ACHN (cell line): ENCODE data around the gene CRYBG1.

Source experiments
- DNase-seq: peaks from one replicate; pipeline ENCODE4 v3.0.0-alpha.2; 2015
- in situ Hi-C: cut with HindIII; loops from 2 replicates; pipeline ENCODE4 v1.10.0; 2017; ENCODE audit warnings: low sequenced_read_pairs, low pct_ligation_motif_present, low pct_unique_long_range_greater_than_20kb

CRYBG1 gene

DNA sequence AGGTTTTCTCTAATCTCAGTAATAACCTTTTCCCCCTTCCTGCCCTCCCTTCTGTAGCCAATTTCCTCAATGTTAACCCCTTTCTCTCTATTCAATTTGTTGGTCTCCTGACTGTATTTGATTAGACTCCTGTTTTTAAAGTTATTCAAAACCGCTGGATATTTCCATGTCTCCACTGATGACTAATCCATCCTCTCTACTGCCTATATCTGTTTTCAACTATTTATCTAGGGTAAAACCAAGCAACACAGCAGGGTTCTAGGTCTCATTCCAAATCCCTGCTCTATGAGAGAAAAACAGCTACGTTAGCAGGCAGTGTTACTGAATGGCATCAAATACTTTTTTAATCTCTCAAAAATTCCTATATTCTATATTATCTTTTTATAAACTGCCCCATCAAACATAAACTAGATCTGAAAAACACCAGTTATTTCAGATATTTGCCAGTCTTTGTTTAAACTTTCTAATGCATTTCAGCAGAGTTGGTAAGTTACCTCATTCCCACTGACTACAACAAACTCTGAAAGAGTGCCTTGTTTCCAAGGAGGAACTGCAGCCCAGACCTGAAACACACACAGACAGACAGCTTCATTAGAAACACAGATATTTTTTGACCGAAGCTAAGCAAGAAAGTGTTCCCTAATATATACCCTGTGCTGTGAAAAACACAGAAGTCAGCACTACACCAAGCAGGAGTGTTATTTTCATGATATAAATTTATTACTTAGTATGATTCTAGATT, 260.6 kb downstream of the CRYBG1 start:
- in situ Hi-C loops = no loop called here
- no peak for DNase-seq
